ENCODE measurements around the gene NPAS4.

Gene NPAS4

DNA sequence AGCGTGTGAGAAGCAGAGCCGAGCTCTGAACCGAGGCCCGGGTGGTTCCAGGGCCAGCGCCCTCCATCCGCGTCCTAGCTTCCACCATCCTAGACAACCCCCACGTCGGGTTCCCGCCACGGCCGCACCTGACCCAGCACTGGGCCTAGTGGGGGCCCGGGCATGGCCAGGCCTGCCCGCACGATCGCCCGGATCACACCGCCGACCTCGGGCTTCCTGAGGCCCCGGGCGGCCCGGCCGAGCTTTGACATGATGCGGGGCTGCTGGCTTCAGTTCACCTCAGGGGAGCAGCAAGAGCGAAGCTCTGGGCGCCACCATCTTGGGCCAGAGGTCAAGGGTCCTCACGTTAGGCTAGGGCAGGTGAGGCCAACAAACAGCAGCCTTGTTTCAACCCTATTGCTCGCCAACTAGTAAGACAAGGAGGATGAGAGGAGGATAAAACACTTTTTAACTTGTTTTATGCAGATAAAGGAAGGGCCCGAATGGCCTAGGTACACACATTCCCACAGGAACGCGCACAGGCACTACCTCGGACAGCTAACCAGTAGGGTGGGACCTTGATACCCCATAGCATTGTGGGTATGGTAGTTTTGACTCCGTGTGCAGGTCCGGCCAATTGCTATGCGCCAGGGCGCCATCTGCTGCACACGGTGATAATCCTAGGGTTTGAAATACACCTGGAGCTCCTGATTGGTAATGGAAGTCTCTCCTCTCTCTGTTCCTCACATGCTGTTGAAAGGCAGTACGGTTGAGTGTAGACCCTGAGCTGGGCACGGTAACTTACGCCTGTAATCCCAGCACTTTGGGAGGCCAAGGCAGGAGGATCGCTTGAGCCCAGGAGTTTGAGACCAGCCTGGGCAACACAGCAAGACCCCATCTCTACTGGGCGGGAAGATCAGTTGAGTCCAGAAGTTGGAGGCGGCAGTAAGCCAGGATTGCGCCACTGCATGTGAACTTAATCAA lies 17.9 kb downstream of the NPAS4 start, which contains the start of gene MRPL11 (continued):
- TF ChIP-seq, protein P1, sequence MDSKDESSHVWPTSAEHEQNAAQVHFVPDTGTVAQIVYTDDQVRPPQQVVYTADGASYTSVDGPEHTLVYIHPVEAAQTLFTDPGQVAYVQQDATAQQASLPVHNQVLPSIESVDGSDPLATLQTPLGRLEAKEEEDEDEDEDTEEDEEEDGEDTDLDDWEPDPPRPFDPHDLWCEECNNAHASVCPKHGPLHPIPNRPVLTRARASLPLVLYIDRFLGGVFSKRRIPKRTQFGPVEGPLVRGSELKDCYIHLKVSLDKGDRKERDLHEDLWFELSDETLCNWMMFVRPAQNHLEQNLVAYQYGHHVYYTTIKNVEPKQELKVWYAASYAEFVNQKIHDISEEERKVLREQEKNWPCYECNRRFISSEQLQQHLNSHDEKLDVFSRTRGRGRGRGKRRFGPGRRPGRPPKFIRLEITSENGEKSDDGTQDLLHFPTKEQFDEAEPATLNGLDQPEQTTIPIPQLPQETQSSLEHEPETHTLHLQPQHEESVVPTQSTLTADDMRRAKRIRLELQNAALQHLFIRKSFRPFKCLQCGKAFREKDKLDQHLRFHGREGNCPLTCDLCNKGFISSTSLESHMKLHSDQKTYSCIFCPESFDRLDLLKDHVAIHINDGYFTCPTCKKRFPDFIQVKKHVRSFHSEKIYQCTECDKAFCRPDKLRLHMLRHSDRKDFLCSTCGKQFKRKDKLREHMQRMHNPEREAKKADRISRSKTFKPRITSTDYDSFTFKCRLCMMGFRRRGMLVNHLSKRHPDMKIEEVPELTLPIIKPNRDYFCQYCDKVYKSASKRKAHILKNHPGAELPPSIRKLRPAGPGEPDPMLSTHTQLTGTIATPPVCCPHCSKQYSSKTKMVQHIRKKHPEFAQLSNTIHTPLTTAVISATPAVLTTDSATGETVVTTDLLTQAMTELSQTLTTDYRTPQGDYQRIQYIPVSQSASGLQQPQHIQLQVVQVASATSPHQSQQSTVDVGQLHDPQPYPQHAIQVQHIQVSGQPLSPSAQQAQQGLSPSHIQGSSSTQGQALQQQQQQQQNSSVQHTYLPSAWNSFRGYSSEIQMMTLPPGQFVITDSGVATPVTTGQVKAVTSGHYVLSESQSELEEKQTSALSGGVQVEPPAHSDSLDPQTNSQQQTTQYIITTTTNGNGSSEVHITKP (tag by site-specific recombination; IDR thresholded peaks at IDR 0.05), result peak; percentile 79
- TF ChIP-seq, protein P2, sequence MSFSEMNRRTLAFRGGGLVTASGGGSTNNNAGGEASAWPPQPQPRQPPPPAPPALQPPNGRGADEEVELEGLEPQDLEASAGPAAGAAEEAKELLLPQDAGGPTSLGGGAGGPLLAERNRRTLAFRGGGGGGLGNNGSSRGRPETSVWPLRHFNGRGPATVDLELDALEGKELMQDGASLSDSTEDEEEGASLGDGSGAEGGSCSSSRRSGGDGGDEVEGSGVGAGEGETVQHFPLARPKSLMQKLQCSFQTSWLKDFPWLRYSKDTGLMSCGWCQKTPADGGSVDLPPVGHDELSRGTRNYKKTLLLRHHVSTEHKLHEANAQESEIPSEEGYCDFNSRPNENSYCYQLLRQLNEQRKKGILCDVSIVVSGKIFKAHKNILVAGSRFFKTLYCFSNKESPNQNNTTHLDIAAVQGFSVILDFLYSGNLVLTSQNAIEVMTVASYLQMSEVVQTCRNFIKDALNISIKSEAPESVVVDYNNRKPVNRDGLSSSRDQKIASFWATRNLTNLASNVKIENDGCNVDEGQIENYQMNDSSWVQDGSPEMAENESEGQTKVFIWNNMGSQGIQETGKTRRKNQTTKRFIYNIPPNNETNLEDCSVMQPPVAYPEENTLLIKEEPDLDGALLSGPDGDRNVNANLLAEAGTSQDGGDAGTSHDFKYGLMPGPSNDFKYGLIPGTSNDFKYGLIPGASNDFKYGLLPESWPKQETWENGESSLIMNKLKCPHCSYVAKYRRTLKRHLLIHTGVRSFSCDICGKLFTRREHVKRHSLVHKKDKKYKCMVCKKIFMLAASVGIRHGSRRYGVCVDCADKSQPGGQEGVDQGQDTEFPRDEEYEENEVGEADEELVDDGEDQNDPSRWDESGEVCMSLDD (tag by site-specific recombination; IDR thresholded peaks at IDR 0.05), result 0 out of 2 replicates have a peak, but pooled peaks have one; percentile 32
- no peak for TF ChIP-seq ZNF211 (tag by site-specific recombination; IDR thresholded peaks at IDR 0.05; ENCODE audit: low read depth)
- TF ChIP-seq, protein P3, sequence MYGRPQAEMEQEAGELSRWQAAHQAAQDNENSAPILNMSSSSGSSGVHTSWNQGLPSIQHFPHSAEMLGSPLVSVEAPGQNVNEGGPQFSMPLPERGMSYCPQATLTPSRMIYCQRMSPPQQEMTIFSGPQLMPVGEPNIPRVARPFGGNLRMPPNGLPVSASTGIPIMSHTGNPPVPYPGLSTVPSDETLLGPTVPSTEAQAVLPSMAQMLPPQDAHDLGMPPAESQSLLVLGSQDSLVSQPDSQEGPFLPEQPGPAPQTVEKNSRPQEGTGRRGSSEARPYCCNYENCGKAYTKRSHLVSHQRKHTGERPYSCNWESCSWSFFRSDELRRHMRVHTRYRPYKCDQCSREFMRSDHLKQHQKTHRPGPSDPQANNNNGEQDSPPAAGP (tag by site-specific recombination; IDR thresholded peaks at IDR 0.05), result peak; percentile 82
- TF ChIP-seq, protein P4, sequence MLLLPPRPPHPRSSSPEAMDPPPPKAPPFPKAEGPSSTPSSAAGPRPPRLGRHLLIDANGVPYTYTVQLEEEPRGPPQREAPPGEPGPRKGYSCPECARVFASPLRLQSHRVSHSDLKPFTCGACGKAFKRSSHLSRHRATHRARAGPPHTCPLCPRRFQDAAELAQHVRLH (tag by site-specific recombination; IDR thresholded peaks at IDR 0.05), result peak; percentile 12; the same call in 1 of the 2 replicates
- peak; percentile 57; the same call in 1 of the 2 replicates for TF ChIP-seq ZNF324 (tag by site-specific recombination; IDR thresholded peaks at IDR 0.05)
- TF ChIP-seq KLF16 (tag by site-specific recombination; IDR thresholded peaks at IDR 0.05), result 0 out of 2 replicates have a peak, but pooled peaks have one; percentile 24
- TF ChIP-seq, protein P5, sequence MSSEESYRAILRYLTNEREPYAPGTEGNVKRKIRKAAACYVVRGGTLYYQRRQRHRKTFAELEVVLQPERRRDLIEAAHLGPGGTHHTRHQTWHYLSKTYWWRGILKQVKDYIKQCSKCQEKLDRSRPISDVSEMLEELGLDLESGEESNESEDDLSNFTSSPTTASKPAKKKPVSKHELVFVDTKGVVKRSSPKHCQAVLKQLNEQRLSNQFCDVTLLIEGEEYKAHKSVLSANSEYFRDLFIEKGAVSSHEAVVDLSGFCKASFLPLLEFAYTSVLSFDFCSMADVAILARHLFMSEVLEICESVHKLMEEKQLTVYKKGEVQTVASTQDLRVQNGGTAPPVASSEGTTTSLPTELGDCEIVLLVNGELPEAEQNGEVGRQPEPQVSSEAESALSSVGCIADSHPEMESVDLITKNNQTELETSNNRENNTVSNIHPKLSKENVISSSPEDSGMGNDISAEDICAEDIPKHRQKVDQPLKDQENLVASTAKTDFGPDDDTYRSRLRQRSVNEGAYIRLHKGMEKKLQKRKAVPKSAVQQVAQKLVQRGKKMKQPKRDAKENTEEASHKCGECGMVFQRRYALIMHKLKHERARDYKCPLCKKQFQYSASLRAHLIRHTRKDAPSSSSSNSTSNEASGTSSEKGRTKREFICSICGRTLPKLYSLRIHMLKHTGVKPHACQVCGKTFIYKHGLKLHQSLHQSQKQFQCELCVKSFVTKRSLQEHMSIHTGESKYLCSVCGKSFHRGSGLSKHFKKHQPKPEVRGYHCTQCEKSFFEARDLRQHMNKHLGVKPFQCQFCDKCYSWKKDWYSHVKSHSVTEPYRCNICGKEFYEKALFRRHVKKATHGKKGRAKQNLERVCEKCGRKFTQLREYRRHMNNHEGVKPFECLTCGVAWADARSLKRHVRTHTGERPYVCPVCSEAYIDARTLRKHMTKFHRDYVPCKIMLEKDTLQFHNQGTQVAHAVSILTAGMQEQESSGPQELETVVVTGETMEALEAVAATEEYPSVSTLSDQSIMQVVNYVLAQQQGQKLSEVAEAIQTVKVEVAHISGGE (tag by site-specific recombination; conservative IDR thresholded peaks at IDR 0.05; ENCODE audit: low read depth), result 0 out of 2 replicates have a peak, but pooled peaks have one; percentile 26
- peak; percentile 95 for TF ChIP-seq YY1 (tag by site-specific recombination; IDR thresholded peaks at IDR 0.05)
- no peak for TF ChIP-seq ZNF350 (tag by site-specific recombination; IDR thresholded peaks at IDR 0.05)
- TF ChIP-seq ZFP69B (tag by site-specific recombination; IDR thresholded peaks at IDR 0.05), result 0 out of 2 replicates have a peak, but pooled peaks have one; percentile 50
- TF ChIP-seq ZNF654 (tag by site-specific recombination; IDR thresholded peaks at IDR 0.05; ENCODE audit: low read depth), result peak; percentile 30
- no peak; the same call in 1 of the 2 replicates for TF ChIP-seq ZNF558 (tag by site-specific recombination; IDR thresholded peaks at IDR 0.05)
- peak; percentile 69 for TF ChIP-seq ZNF629 (tag by site-specific recombination; IDR thresholded peaks at IDR 0.05)
- TF ChIP-seq, protein P6, sequence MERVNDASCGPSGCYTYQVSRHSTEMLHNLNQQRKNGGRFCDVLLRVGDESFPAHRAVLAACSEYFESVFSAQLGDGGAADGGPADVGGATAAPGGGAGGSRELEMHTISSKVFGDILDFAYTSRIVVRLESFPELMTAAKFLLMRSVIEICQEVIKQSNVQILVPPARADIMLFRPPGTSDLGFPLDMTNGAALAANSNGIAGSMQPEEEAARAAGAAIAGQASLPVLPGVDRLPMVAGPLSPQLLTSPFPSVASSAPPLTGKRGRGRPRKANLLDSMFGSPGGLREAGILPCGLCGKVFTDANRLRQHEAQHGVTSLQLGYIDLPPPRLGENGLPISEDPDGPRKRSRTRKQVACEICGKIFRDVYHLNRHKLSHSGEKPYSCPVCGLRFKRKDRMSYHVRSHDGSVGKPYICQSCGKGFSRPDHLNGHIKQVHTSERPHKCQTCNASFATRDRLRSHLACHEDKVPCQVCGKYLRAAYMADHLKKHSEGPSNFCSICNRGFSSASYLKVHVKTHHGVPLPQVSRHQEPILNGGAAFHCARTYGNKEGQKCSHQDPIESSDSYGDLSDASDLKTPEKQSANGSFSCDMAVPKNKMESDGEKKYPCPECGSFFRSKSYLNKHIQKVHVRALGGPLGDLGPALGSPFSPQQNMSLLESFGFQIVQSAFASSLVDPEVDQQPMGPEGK (tag by site-specific recombination; IDR thresholded peaks at IDR 0.05), result peak; percentile 40; the same call in 1 of the 2 replicates
- TF ChIP-seq, protein P7, sequence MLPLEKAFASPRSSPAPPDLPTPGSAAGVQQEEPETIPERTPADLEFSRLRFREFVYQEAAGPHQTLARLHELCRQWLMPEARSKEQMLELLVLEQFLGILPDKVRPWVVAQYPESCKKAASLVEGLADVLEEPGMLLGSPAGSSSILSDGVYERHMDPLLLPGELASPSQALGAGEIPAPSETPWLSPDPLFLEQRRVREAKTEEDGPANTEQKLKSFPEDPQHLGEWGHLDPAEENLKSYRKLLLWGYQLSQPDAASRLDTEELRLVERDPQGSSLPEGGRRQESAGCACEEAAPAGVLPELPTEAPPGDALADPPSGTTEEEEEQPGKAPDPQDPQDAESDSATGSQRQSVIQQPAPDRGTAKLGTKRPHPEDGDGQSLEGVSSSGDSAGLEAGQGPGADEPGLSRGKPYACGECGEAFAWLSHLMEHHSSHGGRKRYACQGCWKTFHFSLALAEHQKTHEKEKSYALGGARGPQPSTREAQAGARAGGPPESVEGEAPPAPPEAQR (tag by site-specific recombination; IDR thresholded peaks at IDR 0.05), result 0 out of 2 replicates have a peak, but pooled peaks have one; percentile 60
- TF ChIP-seq, protein P8, sequence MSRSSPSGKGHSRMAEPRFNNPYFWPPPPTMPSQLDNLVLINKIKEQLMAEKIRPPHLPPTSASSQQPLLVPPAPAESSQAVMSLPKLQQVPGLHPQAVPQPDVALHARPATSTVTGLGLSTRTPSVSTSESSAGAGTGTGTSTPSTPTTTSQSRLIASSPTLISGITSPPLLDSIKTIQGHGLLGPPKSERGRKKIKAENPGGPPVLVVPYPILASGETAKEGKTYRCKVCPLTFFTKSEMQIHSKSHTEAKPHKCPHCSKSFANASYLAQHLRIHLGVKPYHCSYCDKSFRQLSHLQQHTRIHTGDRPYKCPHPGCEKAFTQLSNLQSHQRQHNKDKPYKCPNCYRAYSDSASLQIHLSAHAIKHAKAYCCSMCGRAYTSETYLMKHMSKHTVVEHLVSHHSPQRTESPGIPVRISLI (tag by site-specific recombination; IDR thresholded peaks at IDR 0.05), result no peak
- TF ChIP-seq ZNF23 (tag by site-specific recombination; IDR thresholded peaks at IDR 0.05; ENCODE audit: borderline replicate concordance), result no peak
- TF ChIP-seq ZNF394 (tag by site-specific recombination; IDR thresholded peaks at IDR 0.05; ENCODE audit: borderline replicate concordance), result peak; percentile 42; the same call in 1 of the 2 replicates
- TF ChIP-seq YY2 (tag by site-specific recombination; IDR thresholded peaks at IDR 0.05), result peak; percentile 97
